ENCODE data around the gene NSMCE1.

The NSMCE1 gene

DNA sequence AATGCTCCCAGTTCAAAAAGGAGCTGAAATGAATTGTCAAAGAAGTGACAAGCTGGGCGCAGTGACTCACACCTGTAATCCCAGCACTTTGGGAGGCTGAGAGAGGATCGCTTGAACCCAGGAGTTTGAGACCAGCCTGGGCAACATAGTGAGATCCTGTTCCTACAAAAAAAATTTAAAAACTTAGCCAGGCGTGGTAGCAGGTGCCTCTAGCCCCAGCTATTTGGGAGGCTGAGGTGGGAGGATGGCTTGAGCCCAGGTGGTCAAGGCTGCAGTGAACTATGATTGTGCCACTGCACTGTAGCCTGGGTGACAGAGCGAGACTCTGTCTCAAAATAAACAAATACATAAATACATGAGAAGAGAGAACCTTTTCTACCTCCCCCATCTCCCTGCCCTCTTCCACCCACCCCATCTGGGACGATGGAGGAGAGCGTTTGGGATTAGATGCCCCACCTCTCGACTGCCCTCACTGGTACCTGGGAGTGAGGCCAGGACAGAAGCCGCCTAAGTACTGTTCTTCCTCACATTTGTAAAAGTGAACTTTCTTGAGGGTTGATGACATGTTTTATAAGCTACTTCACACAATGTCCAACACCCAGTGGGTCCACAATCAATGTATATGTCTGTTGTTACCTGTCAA lies 47.6 kb upstream of the NSMCE1 start:
- TF ChIP-seq POLR2AphosphoS5 (IDR thresholded peaks at IDR 0.05; ENCODE audit: low read depth) (0 out of 2 replicates have a peak, but pooled peaks have one; percentile 8), SPI1 (IDR thresholded peaks at IDR 0.05; ENCODE audit: borderline replicate concordance, low read depth) (no peak)
- Histone ChIP-seq H3K4me3 (replicated peaks; ENCODE audit: insufficient read depth, low read length) (no peak overlapping the region; the same call in 1 of the 2 replicates), H3K27ac (replicated peaks) (peak overlapping the region; percentile 38), H3K27me3 (ENCODE audit: insufficient read depth, poor library complexity, severe bottlenecking) (no peaks in the 10 kb centered on the region)
- no peak for DNase-seq (ENCODE audit: low read depth in 1 of 2, low spot score in 1 of 2)

DNA sequence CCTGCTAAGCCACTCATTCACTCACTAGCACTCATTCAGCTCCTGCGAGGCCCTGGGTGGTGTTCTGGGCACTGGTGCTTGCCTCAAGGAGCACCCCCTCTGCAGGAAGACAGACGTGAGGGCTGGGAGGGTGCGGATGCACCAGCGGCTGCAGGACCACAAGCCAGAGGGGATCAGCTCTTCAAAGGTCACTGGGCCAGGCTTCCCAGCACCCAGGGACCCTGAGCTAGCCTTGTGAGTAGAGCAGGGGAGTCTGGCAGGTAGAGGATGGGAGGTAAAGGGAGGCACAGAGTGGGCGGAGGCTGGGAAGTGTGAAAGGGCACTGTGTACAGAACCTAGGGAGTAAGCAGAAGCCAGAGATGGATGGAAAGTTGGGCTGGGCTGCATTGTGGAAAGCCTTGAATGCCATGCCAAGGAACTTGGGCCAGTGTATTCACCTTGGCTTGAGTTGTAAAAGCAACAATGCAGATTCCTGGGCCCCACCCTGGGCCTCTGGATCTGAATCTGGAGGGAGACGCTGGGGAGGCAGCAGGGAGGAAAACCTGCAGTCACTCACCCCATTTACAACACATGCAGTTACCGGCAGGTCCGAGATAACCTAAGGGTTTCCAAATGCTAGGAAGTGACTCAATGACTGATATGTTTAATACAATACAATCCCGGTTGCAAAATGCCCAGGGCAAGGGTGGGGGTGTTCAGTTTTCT lies 46.9 kb upstream of the NSMCE1 start:
- peak; percentile 73 to 87 for DNase-seq (ENCODE audit: low read depth in 1 of 2, low spot score in 1 of 2)
- Histone ChIP-seq H3K4me3 (replicated peaks; ENCODE audit: insufficient read depth, low read length) (peak overlapping the region; percentile 71), H3K27ac (replicated peaks) (peak overlapping the region; percentile 42), H3K27me3 (ENCODE audit: insufficient read depth, poor library complexity, severe bottlenecking) (no peaks in the 10 kb centered on the region)
- TF ChIP-seq SPI1 (IDR thresholded peaks at IDR 0.05; ENCODE audit: borderline replicate concordance, low read depth) (no peak), GABPA (IDR thresholded peaks at IDR 0.05; ENCODE audit: low read depth) (no peak), POLR2AphosphoS5 (IDR thresholded peaks at IDR 0.05; ENCODE audit: low read depth) (no peak; the same call in 1 of the 2 replicates)
- TF ChIP-seq, protein P1, sequence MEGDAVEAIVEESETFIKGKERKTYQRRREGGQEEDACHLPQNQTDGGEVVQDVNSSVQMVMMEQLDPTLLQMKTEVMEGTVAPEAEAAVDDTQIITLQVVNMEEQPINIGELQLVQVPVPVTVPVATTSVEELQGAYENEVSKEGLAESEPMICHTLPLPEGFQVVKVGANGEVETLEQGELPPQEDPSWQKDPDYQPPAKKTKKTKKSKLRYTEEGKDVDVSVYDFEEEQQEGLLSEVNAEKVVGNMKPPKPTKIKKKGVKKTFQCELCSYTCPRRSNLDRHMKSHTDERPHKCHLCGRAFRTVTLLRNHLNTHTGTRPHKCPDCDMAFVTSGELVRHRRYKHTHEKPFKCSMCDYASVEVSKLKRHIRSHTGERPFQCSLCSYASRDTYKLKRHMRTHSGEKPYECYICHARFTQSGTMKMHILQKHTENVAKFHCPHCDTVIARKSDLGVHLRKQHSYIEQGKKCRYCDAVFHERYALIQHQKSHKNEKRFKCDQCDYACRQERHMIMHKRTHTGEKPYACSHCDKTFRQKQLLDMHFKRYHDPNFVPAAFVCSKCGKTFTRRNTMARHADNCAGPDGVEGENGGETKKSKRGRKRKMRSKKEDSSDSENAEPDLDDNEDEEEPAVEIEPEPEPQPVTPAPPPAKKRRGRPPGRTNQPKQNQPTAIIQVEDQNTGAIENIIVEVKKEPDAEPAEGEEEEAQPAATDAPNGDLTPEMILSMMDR (IDR thresholded peaks at IDR 0.05; ENCODE audit: insufficient read depth, low read length), result no peak
- TF ChIP-seq, protein P2, sequence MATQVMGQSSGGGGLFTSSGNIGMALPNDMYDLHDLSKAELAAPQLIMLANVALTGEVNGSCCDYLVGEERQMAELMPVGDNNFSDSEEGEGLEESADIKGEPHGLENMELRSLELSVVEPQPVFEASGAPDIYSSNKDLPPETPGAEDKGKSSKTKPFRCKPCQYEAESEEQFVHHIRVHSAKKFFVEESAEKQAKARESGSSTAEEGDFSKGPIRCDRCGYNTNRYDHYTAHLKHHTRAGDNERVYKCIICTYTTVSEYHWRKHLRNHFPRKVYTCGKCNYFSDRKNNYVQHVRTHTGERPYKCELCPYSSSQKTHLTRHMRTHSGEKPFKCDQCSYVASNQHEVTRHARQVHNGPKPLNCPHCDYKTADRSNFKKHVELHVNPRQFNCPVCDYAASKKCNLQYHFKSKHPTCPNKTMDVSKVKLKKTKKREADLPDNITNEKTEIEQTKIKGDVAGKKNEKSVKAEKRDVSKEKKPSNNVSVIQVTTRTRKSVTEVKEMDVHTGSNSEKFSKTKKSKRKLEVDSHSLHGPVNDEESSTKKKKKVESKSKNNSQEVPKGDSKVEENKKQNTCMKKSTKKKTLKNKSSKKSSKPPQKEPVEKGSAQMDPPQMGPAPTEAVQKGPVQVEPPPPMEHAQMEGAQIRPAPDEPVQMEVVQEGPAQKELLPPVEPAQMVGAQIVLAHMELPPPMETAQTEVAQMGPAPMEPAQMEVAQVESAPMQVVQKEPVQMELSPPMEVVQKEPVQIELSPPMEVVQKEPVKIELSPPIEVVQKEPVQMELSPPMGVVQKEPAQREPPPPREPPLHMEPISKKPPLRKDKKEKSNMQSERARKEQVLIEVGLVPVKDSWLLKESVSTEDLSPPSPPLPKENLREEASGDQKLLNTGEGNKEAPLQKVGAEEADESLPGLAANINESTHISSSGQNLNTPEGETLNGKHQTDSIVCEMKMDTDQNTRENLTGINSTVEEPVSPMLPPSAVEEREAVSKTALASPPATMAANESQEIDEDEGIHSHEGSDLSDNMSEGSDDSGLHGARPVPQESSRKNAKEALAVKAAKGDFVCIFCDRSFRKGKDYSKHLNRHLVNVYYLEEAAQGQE (IDR thresholded peaks at IDR 0.05; ENCODE audit: insufficient replicate concordance, low read depth), result no peak

DNA sequence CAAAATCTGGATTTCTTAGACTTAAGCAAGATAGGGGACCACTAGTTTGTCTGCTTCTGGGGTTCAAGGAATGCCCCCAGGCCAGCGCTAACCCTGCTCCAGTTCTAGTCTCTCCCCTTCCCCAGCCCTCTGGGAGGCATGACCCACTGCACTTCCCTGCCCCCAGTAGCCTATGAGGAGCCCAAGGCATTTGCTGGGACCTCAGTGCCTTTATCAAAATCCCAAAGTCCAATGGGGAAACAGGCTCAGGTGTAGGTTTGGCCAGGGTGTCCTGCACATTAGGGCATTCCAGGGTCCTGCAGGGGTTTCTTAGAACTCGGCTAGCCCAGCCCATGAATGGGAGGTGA lies 46.4 kb upstream of the NSMCE1 start:
- DNase-seq (ENCODE audit: low read depth in 1 of 2, low spot score in 1 of 2), result no peak
- TF ChIP-seq, protein P2 (IDR thresholded peaks at IDR 0.05; ENCODE audit: insufficient replicate concordance, low read depth), result no peak
- TF ChIP-seq POLR2AphosphoS5 (IDR thresholded peaks at IDR 0.05; ENCODE audit: low read depth) (no peak), GABPA (IDR thresholded peaks at IDR 0.05; ENCODE audit: low read depth) (no peak), SPI1 (IDR thresholded peaks at IDR 0.05; ENCODE audit: borderline replicate concordance, low read depth) (no peak)
- TF ChIP-seq, protein P1 (IDR thresholded peaks at IDR 0.05; ENCODE audit: insufficient read depth, low read length), result no peak
- Histone ChIP-seq H3K4me3 (replicated peaks; ENCODE audit: insufficient read depth, low read length) (peak overlapping the region; percentile 71), H3K27me3 (ENCODE audit: insufficient read depth, poor library complexity, severe bottlenecking) (no peaks in the 10 kb centered on the region), H3K27ac (replicated peaks) (peak overlapping the region; percentile 42)

DNA sequence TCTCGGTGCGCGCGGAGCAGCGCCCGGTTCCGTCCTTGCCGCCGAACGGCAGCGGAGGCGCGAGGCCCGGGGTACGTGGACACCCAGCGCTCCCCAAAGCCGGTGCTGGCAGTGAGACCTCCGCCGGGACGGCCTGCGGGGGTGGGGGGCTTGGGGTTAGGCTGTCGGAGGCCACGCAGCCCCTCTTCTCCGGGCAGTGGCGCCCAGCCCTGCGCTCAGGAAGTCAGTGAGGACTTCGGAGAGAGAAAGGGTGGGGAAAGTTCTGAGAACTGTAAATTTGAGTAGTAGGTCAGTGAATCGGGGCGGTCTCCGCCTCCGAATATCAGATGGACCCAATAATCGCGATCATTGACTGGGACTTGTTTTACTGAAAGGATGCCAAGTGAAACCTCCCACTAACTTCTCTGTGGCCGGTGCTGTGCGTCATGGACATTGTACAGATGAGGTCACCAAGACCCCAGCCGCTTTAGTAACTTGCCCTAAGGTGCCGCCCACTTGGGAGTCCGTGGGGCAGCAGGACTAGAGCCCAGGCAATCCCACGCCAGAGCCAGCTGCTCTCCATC lies 45.7 kb upstream of the NSMCE1 start:
- peak overlapping the region; percentile 71 for H3K4me3 ChIP-seq (replicated peaks; ENCODE audit: insufficient read depth, low read length)
- H3K27me3 ChIP-seq (ENCODE audit: insufficient read depth, poor library complexity, severe bottlenecking), result no peaks in the 10 kb centered on the region
- DNase-seq (ENCODE audit: low read depth in 1 of 2, low spot score in 1 of 2), result no peak
- TF ChIP-seq GABPA (IDR thresholded peaks at IDR 0.05; ENCODE audit: low read depth), result no peak
- TF ChIP-seq POLR2AphosphoS5 (IDR thresholded peaks at IDR 0.05; ENCODE audit: low read depth), result no peak
- TF ChIP-seq, protein P2 (IDR thresholded peaks at IDR 0.05; ENCODE audit: insufficient replicate concordance, low read depth), result no peak
- H3K27ac ChIP-seq (replicated peaks), result peak overlapping the region; percentile 67
